ENCODE measurements around the gene TAF5L. TPM values are rescaled to one million over a fixed set of nuclear protein-coding genes. Genes with fewer than 3 reads are reported as not detected.

TAF5L gene
- total and polyA plus RNA-seq, 2 of the 4 experiments (the other 2 are of a cell fraction) = 17.9 to 18.6 TPM

- H3K4me3 ChIP-seq (ENCODE audit: insufficient read depth, low read depth, low read length) = no peak overlapping the region
- DNase-seq (no peak), ATAC-seq (ENCODE audit: low read depth) (no peak)
- no peak overlapping the region for H2BK120ac ChIP-seq (ENCODE audit: low read depth, low read length)
- H3K9me1 ChIP-seq (ENCODE audit: insufficient read depth, low read length) = peaks cover 6% of the 10 kb centered on the region; the same call in 1 of the 2 replicates
- H3K9ac ChIP-seq (ENCODE audit: low read depth, low read length) = no peak overlapping the region
- H2AK5ac ChIP-seq (ENCODE audit: low read depth, low read length) = no peak overlapping the region
- H3K56ac ChIP-seq (ENCODE audit: extremely low read depth, insufficient read depth, low read length) = no peak overlapping the region
- POLR2A ChIA-PET (ENCODE audit: unreplicated experiment) = no interaction called here
- H3K27me3 ChIP-seq (ENCODE audit: control insufficient read depth, insufficient read depth, low read length) = no peaks in the 10 kb centered on the region
- no peaks in the 10 kb centered on the region for H4K20me1 ChIP-seq (ENCODE audit: insufficient read depth, low read length)
- H4K5ac ChIP-seq (ENCODE audit: low read depth, low read length) = no peak overlapping the region
- H2BK15ac ChIP-seq (ENCODE audit: low read depth, low read length) = no peak overlapping the region
- no peak overlapping the region for H3K18ac ChIP-seq (ENCODE audit: low read depth, low read length)
- in situ Hi-C loops (cut with MboI; ENCODE audit: low sequenced_read_pairs) (loop anchor here (10.0 kb wide), 1 partner anchor 653 kb away; no protein-coding TSS in a partner anchor), intact Hi-C loops (cut with micrococcal nuclease) (loop anchor here (1.0 to 10.0 kb wide), 5 partner anchors 193 to 648 kb away; partner anchors contain the start of gene GALNT2), dilution Hi-C loops (cut with HindIII; ENCODE audit: low sequenced_read_pairs, unreplicated experiment) (no loop called here)
- CTCF ChIA-PET = interaction anchor here (0.7 to 1.0 kb wide), 3 partner anchors 12 to 603 kb away, joined by 3 to 5 read pairs (median 3); no protein-coding TSS in a partner anchor
- H4K91ac ChIP-seq (ENCODE audit: insufficient read depth, low read depth, low read length) = no peak overlapping the region
- peaks cover 6% of the 10 kb centered on the region; the same call in 1 of the 2 replicates for H3K36me3 ChIP-seq (ENCODE audit: control insufficient read depth, insufficient read depth, low read length)
- WGBS, 2 experiments (ENCODE audit: extremely low coverage in 2 of 2, insufficient read length in 1 of 2) = 90% methylated on average over 2 of the region's 8 CpGs; no CpG with 5 or more reads in 1 of the 2 experiments
- no peak overlapping the region for H3K23ac ChIP-seq (ENCODE audit: low read depth, low read length)
- H4K8ac ChIP-seq (ENCODE audit: low read depth in 2 of 2, low read length in 2 of 2) = no peak overlapping the region
- no peak overlapping the region for H2AK9ac ChIP-seq (replicated peaks; ENCODE audit: low read depth, low read length, poor library complexity)
- H3K4ac ChIP-seq (ENCODE audit: low read depth, low read length) = no peak overlapping the region
- H3K4me2 ChIP-seq (ENCODE audit: low read depth, low read length) = no peak overlapping the region
- H2BK20ac ChIP-seq (ENCODE audit: low read depth, low read length) = no peak overlapping the region
- no peak overlapping the region for H3K27ac ChIP-seq (ENCODE audit: insufficient read depth, low read length)
- H3K14ac ChIP-seq (replicated peaks; ENCODE audit: low read depth, low read length) = no peak overlapping the region
- no peak overlapping the region for H2BK5ac ChIP-seq (ENCODE audit: low read depth, low read length, poor library complexity, severe bottlenecking)
- no peaks in the 10 kb centered on the region for H3K9me3 ChIP-seq (ENCODE audit: control insufficient read depth, insufficient read depth, low read length)
- no peak overlapping the region for H2AFZ ChIP-seq (replicated peaks; ENCODE audit: low read length, poor library complexity)
- no peak for TF ChIP-seq MAZ (IDR thresholded peaks at IDR 0.05; ENCODE audit: borderline replicate concordance, low read depth, low read length)
- no peak for TF ChIP-seq CTCF (conservative IDR thresholded peaks at IDR 0.05; ENCODE audit: low read depth, low read length)
- TF ChIP-seq CHD1 (IDR thresholded peaks at IDR 0.05; ENCODE audit: low read depth, low read length) = no peak
- TF ChIP-seq, protein P1, sequence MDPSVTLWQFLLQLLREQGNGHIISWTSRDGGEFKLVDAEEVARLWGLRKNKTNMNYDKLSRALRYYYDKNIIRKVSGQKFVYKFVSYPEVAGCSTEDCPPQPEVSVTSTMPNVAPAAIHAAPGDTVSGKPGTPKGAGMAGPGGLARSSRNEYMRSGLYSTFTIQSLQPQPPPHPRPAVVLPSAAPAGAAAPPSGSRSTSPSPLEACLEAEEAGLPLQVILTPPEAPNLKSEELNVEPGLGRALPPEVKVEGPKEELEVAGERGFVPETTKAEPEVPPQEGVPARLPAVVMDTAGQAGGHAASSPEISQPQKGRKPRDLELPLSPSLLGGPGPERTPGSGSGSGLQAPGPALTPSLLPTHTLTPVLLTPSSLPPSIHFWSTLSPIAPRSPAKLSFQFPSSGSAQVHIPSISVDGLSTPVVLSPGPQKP (IDR thresholded peaks at IDR 0.05; ENCODE audit: borderline replicate concordance, low read depth, low read length) = no peak
- TF ChIP-seq FOS (IDR thresholded peaks at IDR 0.05; ENCODE audit: low read depth, low read length) = no peak
- no peak for TF ChIP-seq MAFK (IDR thresholded peaks at IDR 0.05; ENCODE audit: low read depth, low read length)
- TF ChIP-seq NFE2L2 (IDR thresholded peaks at IDR 0.05; ENCODE audit: low read depth, low read length) = no peak
- no peak for TF ChIP-seq MXI1 (IDR thresholded peaks at IDR 0.05; ENCODE audit: borderline replicate concordance, low read depth, low read length)
- TF ChIP-seq, protein P2, sequence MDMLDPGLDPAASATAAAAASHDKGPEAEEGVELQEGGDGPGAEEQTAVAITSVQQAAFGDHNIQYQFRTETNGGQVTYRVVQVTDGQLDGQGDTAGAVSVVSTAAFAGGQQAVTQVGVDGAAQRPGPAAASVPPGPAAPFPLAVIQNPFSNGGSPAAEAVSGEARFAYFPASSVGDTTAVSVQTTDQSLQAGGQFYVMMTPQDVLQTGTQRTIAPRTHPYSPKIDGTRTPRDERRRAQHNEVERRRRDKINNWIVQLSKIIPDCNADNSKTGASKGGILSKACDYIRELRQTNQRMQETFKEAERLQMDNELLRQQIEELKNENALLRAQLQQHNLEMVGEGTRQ (IDR thresholded peaks at IDR 0.05; ENCODE audit: low read depth, low read length) = no peak
- no peak for TF ChIP-seq BHLHE40 (IDR thresholded peaks at IDR 0.05; ENCODE audit: low read depth, low read length)
- TF ChIP-seq POLR2A (IDR thresholded peaks at IDR 0.05; ENCODE audit: low read depth, low read length) = no peak
- no peak for TF ChIP-seq SMC3 (IDR thresholded peaks at IDR 0.05; ENCODE audit: low read depth, low read length)
- no peak for TF ChIP-seq RCOR1 (IDR thresholded peaks at IDR 0.05; ENCODE audit: insufficient replicate concordance, low read length)
- TF ChIP-seq CEBPB (IDR thresholded peaks at IDR 0.05; ENCODE audit: low read depth, low read length) = no peak
- no peak for TF ChIP-seq RFX5 (IDR thresholded peaks at IDR 0.05; ENCODE audit: low read depth, low read length)
- TF ChIP-seq RAD21 (IDR thresholded peaks at IDR 0.05; ENCODE audit: low read length) = no peak
- H3K4me1 ChIP-seq (ENCODE audit: control insufficient read depth, insufficient read depth, low read length) = peaks cover 6% of the 10 kb centered on the region
- H3K79me1 ChIP-seq (ENCODE audit: low read depth in 1 of 2, low read length in 2 of 2) = no peaks in the 10 kb centered on the region
- BruUV-seq (replicated peaks) = no TSS peak
Measured at GRCh38 chr1:229661897-229662296, 36.0 kb upstream of the TAF5L start.
